Ascending aorta (tissue), 2 donors: Measurements from ENCODE around the gene ST7. TPM values are rescaled to one million over a fixed set of nuclear protein-coding genes. Genes with fewer than 3 reads are reported as not detected.

Source experiments
- DNase-seq, 2 donors: peaks; one replicate each; pipeline ENCODE4 v3.0.0-alpha.2; 2019; ENCODE audit warnings: low spot score in 2 of 2
- H3K27ac ChIP-seq, 2 donors: fragments of 200-600 bp; sonication (generic); one replicate each; pipeline ENCODE4 v1.5.1; 2016 to 2017; ENCODE audit warnings: mild to moderate bottlenecking in 1 of 2
- H3K27me3 ChIP-seq: fragments of 200-600 bp; sonication (generic); one replicate; pipeline ENCODE4 v1.5.1; 2017
- H3K36me3 ChIP-seq, 2 donors: fragments of 200-600 bp; sonication (generic); one replicate each; pipeline ENCODE4 v1.5.1; 2016
- H3K4me1 ChIP-seq, 2 donors: fragments of 200-600 bp; sonication (generic); one replicate each; pipeline ENCODE4 v1.5.1; 2016 to 2017; ENCODE audit warnings: mild to moderate bottlenecking in 1 of 2
- H3K4me3 ChIP-seq, 2 donors: fragments of 200-600 bp; sonication (generic); one replicate each; pipeline ENCODE4 v1.5.1; 2016 to 2017; ENCODE audit warnings: mild to moderate bottlenecking in 1 of 2
- H3K9me3 ChIP-seq, 2 donors: fragments of 200-600 bp; sonication (generic); one replicate each; pipeline ENCODE4 v1.5.1; 2016
- intact Hi-C: fragments of 100-400 bp; cut with DNase I; formaldehyde crosslinking; loops from one replicate; pipeline ENCODE4 v1.15.1; 2023
- total RNA-seq: library from RNA; depleted of rRNA; stranded (reverse); fragments of >200 nt; gene quantifications from one replicate; pipeline ENCODE4 v1.1.0, GENCODE V29; 2016
- TF ChIP-seq, protein P1 (sequence below), 3 experiments: fragments of 200-600 bp in 2 of 3; fragments of 450-650 bp in 1 of 3; sonication (generic) in 2 of 3; IDR thresholded peaks; one replicate each; pipeline ENCODE4 v1.5.1; 2016 to 2019; ENCODE audit warnings: antibody characterized with exemption in 3 of 3, mild to moderate bottlenecking in 1 of 3, moderate library complexity in 1 of 3

The ST7 gene
- total RNA-seq, 1 donor from 2014 or later: 19.2 TPM

- Histone ChIP-seq H3K27me3 (no peaks in the 10 kb centered on the region), H3K9me3 (no peaks in the 10 kb centered on the region), H3K27ac (no peak overlapping the region), H3K4me3 (no peak overlapping the region), H3K4me1 (peaks cover 10 to 32% of the 10 kb centered on the region in 2 donors), H3K36me3 (no peaks in the 10 kb centered on the region)
- TF ChIP-seq, protein P1, sequence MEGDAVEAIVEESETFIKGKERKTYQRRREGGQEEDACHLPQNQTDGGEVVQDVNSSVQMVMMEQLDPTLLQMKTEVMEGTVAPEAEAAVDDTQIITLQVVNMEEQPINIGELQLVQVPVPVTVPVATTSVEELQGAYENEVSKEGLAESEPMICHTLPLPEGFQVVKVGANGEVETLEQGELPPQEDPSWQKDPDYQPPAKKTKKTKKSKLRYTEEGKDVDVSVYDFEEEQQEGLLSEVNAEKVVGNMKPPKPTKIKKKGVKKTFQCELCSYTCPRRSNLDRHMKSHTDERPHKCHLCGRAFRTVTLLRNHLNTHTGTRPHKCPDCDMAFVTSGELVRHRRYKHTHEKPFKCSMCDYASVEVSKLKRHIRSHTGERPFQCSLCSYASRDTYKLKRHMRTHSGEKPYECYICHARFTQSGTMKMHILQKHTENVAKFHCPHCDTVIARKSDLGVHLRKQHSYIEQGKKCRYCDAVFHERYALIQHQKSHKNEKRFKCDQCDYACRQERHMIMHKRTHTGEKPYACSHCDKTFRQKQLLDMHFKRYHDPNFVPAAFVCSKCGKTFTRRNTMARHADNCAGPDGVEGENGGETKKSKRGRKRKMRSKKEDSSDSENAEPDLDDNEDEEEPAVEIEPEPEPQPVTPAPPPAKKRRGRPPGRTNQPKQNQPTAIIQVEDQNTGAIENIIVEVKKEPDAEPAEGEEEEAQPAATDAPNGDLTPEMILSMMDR (IDR thresholded peaks at IDR 0.05): no peak
- intact Hi-C loops: no loop called here
- DNase-seq: no peak
Measured at GRCh38 chr7:117006907-117007684, 53.8 kb downstream of the ST7 start.

GRCh38 chr7:117008118-117008885 lies 55.0 kb downstream of the ST7 start:
- Histone ChIP-seq H3K27me3 (no peaks in the 10 kb centered on the region), H3K4me1 (peaks cover 10 to 32% of the 10 kb centered on the region in 2 donors), H3K27ac (no peak overlapping the region), H3K4me3 (no peak overlapping the region), H3K36me3 (no peaks in the 10 kb centered on the region), H3K9me3 (no peaks in the 10 kb centered on the region)
- no peak for DNase-seq
- intact Hi-C loops: no loop called here
- TF ChIP-seq, protein P1 (IDR thresholded peaks at IDR 0.05): no peak

GRCh38 chr7:117008886-117009531 lies 55.7 kb downstream of the ST7 start:
- peaks cover 10 to 32% of the 10 kb centered on the region in 2 donors for H3K4me1 ChIP-seq
- TF ChIP-seq, protein P1 (IDR thresholded peaks at IDR 0.05): no peak
- DNase-seq: no peak
- H3K27me3 ChIP-seq: no peaks in the 10 kb centered on the region
- H3K4me3 ChIP-seq: no peak overlapping the region
- H3K36me3 ChIP-seq: no peaks in the 10 kb centered on the region
- no peaks in the 10 kb centered on the region for H3K9me3 ChIP-seq
- no peak overlapping the region for H3K27ac ChIP-seq
- intact Hi-C loops: no loop called here

DNA sequence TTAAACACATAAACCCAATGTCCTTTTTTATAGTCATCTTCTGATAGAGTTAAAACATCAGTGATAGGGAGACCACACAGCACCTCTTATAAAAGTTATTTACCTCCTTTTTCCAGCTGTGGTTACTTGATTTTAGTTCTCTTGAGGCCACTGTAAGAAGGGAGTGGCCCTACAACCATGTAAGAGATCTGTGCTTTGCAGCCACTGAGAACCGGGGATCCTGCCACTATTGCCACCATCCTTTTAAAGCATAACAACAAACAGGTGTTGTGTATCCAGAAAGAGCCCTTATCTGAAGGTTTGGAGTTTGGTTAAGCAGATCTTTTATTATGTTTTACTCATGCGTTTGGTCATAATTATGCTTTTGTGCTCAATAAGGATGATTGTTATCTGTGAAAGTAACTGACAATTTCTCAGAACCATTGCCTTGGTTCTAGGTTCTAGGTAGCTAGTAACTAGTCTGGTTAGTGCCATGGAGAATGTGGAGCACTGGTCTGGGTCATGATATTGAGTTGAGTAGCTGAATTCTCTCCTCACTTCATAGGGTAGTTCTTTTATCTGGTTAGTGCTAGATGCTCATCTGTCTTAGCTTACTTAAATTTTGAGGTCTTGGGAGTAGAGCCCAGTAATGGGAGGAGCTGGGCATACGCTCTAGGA lies 56.5 kb downstream of the ST7 start:
- intact Hi-C loops: no loop called here

More for the DNA sequence above, 56.5 kb downstream of the ST7 start:
- no peaks in the 10 kb centered on the region for H3K27me3 ChIP-seq
- no peak overlapping the region for H3K4me3 ChIP-seq
- H3K4me1 ChIP-seq: peaks cover 10 to 25% of the 10 kb centered on the region in 2 donors
- TF ChIP-seq, protein P1 (IDR thresholded peaks at IDR 0.05): no peak
- no peak for DNase-seq
- H3K27ac ChIP-seq: no peak overlapping the region
- no peaks in the 10 kb centered on the region for H3K36me3 ChIP-seq
- H3K9me3 ChIP-seq: no peaks in the 10 kb centered on the region
